GM12874 (cell line): ENCODE data around the gene SLC41A3.

Experiments
- TF ChIP-seq, protein P1 (sequence below): IDR thresholded peaks from 2 replicates; pipeline ENCODE4 v1.5.1; 2011; ENCODE audit warnings: low read depth, mild to moderate bottlenecking, control low read depth, low read length, moderate library complexity; ENCODE audit not compliant: insufficient read depth

Gene SLC41A3

DNA sequence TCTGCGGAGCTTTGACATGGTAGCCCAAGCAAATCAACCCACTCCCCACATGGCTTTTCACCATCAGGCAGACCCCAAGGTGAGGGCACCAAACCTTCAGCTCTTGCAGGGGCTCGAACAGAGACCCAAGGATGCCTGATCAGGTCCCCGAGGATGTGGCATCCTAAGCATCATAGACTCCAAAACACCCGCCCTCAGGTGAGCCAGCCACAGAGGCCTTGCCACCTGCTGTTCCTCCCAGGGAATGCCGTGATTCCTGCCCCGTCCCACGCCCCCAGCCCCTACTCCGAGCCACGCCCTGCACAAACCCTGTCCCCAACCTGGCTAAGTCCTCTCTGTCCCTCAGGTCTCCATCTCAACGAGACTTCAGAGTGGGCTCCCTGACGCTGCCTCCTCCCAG is 34.7 kb upstream of the SLC41A3 start:
- TF ChIP-seq, protein P1, sequence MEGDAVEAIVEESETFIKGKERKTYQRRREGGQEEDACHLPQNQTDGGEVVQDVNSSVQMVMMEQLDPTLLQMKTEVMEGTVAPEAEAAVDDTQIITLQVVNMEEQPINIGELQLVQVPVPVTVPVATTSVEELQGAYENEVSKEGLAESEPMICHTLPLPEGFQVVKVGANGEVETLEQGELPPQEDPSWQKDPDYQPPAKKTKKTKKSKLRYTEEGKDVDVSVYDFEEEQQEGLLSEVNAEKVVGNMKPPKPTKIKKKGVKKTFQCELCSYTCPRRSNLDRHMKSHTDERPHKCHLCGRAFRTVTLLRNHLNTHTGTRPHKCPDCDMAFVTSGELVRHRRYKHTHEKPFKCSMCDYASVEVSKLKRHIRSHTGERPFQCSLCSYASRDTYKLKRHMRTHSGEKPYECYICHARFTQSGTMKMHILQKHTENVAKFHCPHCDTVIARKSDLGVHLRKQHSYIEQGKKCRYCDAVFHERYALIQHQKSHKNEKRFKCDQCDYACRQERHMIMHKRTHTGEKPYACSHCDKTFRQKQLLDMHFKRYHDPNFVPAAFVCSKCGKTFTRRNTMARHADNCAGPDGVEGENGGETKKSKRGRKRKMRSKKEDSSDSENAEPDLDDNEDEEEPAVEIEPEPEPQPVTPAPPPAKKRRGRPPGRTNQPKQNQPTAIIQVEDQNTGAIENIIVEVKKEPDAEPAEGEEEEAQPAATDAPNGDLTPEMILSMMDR = no peak

DNA sequence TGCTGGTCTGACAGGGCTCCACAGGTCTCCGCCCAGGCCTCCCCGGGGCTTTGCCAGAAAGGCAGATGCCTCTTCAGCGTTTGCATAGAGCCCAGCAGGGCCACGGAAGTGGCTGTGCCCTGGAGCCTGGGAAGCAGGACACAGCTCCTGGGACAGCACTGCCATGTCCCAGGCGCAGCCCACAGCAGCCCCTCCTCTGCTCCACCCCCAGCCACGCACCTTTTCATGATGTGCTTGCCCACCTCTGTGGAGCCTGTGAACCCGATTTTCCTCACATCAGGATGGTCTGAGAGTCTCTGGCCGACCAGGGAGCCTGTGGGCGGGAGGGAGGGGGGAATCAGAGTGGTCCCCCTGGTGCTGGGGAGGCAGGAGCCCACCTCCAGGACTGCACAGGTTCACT is 33.9 kb upstream of the SLC41A3 start:
- TF ChIP-seq, protein P1 = no peak

DNA sequence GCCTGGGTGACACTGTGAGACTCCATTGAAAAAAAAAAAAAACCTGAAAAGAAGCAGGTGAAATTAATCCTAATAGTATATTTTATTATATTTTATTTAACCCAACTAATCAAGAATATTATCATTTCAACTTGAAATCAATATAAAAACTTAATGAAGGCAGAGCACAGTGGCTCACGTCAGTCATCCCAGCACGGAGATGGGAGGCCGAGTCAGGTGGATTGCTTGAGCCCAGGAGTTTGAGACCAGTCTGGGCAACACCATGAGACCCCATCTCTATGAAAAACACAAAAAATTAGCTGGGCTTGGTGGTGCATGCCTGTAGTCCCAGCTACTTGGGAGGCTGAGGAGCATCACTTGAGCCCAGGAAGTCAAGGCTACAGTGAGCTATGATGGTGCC is 33.3 kb upstream of the SLC41A3 start:
- TF ChIP-seq, protein P1 = no peak

DNA sequence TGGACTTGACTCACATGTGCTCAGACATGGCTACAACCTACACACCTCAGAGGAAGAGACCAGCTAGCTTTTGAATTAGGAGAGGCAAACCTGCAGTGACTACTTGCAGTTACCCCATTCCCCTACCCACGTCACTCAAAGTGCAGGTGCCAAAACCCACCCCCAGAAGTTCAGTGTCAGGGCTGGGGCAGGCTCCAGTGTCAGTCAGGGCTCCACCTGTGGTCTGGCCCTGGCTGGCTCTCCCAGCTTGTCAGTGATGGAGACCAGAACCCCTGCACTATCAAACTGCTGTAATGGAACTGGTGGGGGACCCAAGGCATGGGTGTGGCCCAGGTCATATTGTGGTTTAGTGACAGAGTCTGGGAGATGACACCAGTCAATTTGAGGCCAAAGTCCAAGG is 32.6 kb upstream of the SLC41A3 start:
- TF ChIP-seq, protein P1 = no peak

DNA sequence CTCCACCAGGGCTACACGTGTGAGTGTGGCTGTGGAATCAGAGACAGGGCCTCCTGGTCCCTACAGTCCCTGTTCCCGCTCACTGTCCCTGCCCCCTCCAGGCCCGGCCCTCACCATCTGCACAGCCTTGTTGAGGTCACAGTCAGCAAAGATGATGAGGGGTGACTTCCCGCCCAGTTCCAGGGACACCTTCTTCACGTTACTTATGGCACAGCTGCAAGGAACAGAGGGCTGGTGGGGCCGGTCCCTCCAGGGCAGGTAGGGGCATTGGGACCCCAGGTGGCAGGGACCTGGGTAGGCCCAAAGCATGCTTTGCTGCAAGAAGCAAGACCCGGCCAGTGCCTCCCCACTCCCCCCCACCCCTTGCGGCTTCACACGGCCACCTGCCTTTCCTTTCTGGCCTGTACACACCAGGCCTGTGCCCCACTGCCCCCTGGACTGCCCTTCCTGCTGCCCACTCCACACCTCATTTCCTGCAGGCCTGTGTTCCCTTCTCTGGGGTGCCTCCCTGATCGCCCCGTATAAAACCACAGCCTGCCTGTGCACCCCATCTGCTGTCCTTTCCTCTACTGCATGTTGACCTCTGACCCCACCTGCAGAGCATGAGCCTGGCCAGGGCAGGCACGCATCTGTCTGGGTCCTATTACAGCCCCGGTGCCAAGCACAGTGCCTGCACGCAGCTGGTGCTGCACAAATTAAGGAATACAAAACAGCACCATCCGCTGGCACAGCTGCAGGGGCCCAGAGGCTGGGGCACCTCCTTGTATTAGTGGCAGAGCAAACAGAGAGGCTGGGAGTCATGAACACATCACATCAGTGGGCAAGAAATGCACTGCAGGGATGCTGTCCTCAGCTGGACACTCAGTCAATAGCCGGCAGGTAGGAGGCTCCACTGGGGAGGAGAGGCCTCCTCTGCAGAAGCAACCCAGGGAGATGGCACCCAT is 30.8 kb upstream of the SLC41A3 start:
- TF ChIP-seq, protein P1 = no peak

DNA sequence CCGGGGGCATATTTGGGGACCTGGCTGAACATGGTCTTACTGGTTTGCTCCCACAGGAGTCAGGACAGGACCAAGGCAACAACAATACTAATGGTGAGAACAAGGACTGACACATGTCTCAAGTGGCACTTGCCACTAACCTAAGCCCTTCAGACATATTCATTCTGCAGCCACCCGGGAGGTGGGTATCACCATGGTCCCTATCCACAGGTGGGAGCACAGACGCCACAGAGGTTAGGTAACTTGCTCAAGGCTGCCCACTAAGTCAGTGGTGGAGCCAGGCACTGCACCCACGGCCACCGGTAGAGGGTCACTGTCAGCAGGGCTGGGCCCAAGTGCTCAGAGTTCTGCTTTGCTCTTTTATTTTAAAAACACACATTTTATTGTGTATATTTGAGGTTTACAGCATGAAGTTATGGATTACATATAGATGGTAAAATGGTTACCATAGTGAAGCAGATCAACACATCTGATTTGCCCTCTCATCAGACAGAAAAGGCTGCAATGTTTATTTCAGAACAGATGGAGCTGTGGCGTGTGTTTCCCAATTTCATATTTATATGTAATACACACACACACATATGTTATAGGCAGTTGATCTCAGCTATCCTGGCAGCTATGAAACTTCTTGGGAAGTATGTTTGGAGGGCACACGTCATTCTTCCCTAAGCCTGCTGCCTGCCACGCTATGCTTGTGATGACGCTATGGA is 30.0 kb upstream of the SLC41A3 start:
- TF ChIP-seq, protein P1 = peak; percentile 45; the same call in 1 of the 2 replicates

DNA sequence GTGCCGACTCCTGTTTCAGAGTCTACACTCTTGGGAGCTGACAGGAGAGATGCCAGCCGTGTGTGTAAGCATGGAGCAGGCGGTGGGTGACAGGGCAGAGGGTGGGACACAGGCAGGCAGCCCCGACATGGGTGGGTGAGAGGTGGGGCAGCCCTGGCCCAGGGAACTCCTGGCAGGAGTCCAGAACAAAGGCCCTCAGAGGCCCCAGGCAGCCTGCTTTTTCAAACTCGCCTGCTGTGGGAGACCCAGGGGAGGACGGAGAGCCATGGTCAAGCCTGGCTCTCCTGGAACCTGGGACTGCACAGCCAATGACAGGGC is 29.3 kb upstream of the SLC41A3 start:
- TF ChIP-seq, protein P1 = no peak
